ENCODE measurements around the gene MYO16.

The MYO16 gene

DNA sequence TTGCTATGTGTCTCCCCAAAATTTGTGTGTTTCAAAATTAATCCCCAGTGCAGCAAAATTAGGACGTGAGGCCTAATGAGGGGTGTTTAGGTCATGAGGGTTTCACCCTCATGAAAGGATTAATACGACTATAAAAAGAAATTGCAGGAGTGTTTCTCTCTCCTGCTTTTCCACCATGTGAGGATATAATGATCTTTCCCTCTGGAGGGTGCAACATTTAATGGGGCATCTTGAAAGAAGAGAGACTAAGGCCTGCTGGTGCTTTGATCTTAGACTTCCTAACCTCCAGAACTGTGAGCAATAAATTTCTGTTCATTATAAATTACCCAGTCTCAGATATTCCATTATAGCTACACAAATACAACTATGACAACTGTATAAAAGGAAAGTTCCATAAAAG lies 183.2 kb downstream of the MYO16 start:
- DNase-seq, result no peak

DNA sequence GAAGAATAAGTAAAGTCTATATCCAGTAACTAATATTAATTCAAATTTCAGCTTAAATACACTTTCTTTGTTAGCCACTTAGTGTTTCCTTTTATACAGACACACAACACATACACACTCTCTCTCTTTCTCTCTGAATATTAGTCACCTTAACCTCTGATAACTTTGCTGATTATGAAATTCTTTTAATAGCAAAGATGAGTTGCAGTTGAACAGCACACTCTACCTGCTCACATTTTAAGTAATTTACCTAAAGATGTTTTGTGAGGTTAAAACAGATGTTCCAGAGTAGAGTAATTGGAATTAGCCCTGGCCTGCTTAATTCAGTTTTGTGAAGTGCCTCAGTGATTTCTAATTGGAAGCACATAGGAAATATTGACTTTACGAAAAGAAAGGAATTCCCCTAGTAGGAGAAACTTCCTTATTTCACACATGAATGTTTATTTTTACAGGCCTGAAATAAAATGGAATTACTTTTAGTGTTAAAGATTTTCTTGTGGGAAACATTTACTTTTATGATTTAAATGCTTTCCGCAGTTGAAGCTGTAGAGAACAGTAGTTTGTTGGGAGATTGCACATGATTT lies 184.3 kb downstream of the MYO16 start:
- no peak for DNase-seq

DNA sequence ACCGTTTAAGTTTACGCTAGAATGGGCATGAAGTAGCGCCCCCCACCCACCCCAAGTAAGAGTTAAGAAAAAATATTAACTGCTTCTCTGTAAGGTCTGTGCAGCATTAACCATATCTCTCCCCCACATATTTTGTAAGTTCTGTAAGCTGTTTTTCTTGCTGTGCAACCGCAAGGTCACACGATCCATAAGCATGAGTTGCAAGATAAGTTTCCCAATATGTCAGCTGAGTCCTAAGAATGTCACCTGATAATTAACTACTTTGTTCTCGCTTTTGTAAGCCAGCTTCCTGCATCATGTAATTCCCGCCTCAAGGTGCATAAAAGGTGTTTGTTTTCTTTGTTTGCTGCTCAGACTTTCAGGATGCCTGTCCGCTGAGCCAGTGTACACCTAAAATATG lies 187.0 kb downstream of the MYO16 start:
- no peak for DNase-seq

DNA sequence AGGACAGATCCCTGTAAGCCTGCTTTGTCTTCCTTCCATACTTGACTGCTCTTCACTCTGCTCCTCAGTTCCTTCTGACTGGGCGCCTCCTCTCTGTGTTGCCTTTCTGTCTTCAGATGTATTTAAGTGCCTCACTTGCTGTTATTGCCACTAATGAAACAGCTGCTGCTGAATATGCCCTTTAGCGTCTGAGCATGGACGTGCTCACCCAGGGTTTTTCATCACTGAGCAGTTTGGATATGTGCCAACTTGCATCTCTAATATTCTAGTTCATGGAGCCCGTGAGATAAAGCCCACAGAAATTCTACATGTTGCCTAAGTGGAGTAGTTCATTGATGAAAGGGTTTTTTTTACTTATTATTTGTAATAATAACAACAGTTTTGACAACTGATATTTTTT lies 198.2 kb downstream of the MYO16 start:
- no peak for DNase-seq

DNA sequence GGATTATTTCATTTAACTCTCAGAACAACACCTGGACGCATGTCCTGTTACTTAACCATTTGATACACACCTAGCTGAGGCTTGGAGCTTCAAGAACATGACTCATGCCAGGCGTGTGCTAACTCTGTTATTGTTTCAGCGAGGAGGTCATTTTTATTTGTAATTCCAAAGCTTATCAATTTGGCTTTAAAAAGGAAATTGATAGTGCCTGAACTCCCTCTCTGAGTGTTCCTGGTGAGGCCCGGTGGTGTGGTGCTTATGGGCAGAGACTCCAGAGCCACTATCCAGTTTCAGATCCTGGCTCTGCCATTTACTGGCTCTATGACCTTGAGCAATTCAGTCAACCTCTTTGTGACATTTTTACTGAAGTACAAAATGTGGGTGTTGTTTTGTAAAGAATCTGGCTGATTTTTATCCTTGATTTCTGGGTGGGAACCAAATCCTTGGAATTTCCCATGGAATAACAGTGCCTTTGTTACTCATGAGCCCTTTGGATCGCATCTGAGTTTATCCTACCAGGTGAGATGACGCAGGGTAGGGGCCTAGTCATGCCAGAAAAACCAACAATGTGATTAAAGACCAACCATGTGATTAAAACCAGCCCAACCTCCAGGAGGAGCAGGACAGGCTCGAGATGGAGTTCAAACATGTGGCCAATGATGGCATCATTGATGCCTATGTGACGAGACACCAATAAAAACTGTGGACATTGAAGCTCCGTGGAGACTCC lies 198.8 kb downstream of the MYO16 start:
- no peak for DNase-seq

- no peak for DNase-seq
Observed at GRCh38 chr13:108830916-108831315, 201.5 kb downstream of the MYO16 start.

- no peak for DNase-seq
Observed at GRCh38 chr13:108833531-108833930, 204.1 kb downstream of the MYO16 start.

DNA sequence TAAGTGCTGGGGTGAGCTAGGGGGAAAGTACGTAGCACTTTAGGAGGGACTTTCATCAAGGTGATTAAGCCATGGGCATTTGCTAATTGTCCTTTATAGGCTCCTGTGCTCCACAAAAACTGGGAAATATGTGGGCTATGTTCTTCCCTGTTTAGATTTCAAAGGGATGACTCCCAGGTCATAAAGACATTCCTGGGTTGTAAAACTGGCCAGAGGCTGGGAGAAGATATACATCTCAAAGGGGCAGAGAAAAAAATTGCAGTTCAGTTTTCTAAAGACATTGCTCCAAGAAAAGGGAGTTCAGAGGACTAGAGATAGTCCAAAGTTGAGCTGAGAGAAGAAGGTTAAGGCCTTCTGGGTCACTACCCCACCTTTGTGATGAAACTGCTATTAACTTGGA lies 204.8 kb downstream of the MYO16 start:
- DNase-seq, result no peak

DNA sequence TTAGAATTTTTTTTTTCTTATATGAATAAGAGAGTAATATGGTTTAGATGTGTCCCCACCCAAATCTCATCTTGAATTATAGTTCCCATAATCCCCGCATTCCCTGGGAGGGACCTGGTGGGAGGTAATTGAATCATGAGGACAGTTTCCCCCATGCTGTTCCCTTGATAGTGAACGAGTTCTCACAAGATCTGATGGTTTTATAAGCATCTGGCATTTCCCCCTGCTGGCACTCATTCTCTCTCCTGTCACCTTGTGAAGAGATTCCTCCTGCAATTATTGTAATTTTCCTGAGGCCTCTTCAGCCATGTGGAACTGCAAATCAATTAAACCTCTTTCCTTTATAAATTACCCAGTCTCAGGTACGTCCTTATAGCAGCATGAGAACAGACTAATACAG lies 205.7 kb downstream of the MYO16 start:
- DNase-seq, result no peak

GRCh38 chr13:108850691-108851090 lies 221.3 kb downstream of the MYO16 start:
- no peak for DNase-seq

GRCh38 chr13:108851660-108852059 lies 222.2 kb downstream of the MYO16 start:
- DNase-seq, result no peak

DNA sequence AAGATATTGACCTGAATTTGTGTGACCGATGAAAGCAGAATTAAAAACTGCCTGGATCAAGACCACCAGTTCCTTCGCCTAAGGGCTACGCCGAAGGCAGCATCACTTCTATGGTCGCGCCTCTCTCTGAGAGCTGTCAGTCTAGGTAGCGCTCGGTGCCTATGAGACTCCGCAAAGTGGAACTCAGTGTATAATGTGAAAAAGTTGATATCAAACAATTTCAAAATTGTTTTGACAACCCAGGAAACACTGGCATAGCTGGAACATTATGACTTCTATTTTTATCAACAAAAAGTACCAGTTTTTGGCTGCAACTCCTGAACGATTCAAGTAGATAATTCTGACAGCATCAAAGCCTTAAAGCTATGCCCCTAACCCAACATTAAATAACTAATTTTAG lies 223.6 kb downstream of the MYO16 start:
- no peak for DNase-seq

DNA sequence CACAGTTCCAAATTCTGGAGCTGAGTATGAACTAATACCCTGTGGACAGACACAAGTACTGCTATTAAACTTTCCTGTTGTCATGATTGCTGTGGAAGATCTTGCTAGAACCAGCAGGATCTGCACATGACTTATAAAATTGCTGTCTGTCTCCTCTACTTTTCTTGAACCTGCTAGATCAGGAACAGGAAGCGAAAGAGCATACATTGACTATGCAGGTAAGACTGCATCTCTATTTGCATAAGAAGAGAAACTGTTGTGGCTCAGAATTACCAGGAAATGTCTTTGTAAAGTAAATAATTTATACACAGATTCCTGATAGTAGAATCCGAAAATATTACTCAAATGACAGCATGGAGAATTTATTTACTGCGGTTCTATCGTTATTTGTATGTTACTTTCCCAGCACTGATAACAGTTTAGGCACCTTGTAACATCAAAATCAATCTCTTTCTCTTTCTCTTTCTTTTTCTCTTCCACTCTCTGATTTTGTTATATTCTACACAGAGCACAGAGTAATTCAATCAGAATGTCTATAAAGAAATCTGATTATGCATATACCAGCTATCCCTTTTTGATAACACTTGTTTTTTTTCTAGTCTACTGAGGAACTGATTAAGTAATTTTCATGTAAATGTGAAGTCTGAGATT lies 226.5 kb downstream of the MYO16 start:
- no peak for DNase-seq

DNA sequence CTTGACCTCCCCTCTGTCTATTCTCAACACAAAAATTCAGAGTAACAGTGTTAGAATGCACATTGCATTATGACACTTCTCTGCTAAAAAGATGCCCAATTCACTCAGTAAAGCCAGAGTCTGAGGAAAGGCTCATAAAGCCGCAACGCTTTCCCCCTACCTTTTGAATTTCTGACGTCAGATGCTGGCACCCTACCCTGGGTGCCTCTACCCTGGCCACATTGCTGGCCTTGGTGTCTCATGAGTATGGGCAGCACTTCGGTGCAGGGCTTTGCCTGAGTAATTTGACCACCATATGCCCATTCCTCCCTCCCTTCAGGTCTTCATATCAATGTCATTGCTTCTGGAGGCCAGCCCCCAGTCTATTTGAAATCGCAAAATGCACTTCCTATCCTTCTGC lies 229.3 kb downstream of the MYO16 start:
- DNase-seq, result no peak

DNA sequence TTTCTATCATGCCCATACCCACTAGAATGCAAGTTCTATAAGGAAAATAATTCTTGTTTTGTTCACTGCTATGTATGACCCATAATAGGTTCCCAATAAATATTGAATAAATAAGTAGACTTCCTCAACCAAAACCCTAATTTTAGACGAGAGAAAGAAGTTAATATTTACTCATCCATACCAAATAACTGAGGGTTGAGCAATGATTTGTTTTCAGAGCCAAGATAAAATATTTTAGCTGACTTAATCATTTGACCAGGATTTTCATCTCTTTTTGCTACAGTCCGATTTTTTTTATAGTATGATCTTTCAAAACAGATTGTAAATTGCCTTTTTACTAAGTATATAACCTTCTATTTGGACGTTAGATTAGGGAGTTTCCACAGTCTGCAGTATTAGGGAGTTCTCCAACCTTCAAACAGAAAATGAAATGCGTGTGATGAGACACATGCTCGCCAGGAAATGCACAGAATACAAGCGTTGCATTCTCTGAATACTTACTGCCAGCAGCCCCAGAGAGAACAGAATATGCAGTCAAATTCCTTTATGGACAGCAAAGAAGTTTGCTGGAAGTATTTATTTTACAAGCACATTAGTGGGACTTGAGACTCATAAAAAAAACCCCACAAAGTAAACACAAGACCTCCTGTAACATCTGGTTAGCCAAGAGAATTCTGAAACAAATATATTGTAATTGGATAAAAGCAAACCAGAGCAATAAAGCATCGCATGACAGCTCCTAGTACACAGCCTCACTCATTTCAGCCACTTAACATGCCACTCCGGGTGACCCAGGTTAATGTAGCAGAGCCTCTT lies 230.0 kb downstream of the MYO16 start:
- no peak for DNase-seq

DNA sequence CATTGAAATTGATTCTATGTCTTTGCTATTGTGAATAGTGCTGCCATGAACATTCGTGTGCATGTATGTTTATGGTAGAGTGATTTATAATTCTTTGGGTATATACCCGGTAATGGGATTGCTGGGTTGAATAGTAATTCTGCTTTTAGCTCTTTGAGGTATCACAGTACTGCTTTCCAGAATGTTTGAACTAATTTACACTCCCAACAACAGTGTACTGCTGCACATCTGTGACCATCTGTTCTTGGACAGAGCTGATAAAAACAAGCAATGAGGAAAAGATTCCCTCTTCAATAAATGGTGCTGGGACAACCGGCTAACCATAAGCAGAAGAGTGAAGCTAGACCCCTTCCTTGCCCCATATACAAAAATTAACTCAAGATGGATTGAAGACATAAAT lies 231.0 kb downstream of the MYO16 start:
- DNase-seq, result no peak

GRCh38 chr13:108877300-108877699 lies 247.9 kb downstream of the MYO16 start:
- DNase-seq, result no peak

DNA sequence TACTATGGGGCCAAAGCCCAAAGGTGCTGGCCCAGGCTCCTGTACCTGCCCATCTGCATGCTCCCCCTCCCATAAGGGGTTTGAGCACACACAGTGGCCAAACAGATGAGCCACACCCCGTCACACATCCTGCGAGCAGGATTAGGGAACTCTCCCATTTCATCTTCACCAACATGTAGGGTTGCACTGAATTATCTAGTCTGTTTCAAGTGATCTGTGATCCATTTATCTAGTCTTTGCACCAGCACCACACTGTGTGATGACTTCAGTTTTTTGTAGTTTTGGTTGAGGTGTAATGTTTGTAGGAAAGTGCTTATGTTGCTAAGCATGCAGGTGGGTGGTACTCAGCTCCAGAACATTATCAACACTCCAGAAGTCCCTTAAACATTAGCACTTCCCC lies 249.3 kb downstream of the MYO16 start:
- no peak for DNase-seq

DNA sequence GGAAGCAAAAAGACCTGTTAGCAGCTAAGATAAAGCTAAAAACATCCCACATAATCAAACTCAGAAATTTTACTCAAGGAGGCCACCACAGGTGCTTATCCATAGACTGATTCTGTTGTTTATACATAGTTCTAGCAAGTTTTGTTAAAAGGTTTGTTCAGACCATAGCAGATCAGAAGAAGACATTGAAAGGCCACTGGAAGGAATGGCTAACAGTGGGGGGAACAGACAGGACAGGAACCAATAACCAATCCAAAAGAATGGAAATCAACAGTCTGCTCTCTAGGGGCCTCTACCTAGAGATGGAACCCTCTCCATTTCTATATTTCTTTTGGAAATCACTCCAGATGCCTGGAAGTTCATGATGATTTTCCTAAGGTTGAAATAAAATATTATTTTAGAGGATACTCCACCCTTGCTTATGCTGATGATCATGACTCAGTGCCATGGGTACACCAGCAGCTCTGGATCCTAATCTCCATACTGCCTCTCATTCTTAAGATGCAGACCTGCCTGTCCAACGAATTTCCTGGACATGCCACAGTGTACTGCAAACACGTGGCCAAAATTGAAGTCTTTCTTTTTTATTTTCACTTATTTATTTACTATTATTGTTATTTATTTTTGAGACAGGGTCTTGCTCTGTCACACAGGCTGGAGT lies 260.0 kb downstream of the MYO16 start:
- DNase-seq, result no peak

GRCh38 chr13:108895220-108895704 lies 265.9 kb downstream of the MYO16 start:
- no peak for DNase-seq

GRCh38 chr13:108897955-108898354 lies 268.5 kb downstream of the MYO16 start:
- DNase-seq, result no peak

- no peak for DNase-seq
Observed at GRCh38 chr13:108902405-108903155, 273.2 kb downstream of the MYO16 start.
